ENCODE data around the gene MAPKBP1.

DNA sequence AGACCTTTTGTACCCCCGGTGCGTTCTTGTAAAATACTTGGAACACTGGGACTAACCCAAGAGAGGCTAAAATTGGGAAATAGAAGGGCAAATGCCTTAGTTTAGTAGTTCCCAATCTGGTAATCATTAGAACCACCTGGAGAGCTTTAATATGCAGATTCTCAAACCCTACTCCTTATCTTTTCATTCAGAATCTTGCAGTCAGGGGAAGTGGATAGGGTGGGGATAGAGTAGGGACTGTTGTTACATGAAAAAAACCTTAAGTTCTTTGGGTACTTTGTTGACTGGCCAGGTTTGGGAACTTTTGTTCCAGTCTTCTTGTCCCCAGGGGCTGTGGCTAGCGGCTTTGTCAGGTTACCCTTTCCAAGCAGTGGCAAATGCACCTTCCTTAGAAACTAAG, 15.9 kb downstream of the MAPKBP1 start:
- TF ChIP-seq POLR2A (IDR thresholded peaks at IDR 0.05; ENCODE audit: low read length) = no peak
- TF ChIP-seq GATA1 (IDR thresholded peaks at IDR 0.05; ENCODE audit: low read depth, low read length) = no peak

All from erythroblast (primary cell).